Heart left ventricle (tissue), 13 donors: ENCODE data around the gene C3orf49.

ENCODE experiments used
- CTCF ChIP-seq, 12 donors: fragments of 200-600 bp; sonication (generic) in 4 of 12; IDR thresholded peaks; one replicate each; pipeline versions ENCODE4 v1.5.0 to v1.8.0; 2018 to 2022; ENCODE audit warnings: antibody characterized with exemption in 12 of 12, mild to moderate bottlenecking in 5 of 12
- POLR2A ChIP-seq, 2 donors: fragments of 450-650 bp; IDR thresholded peaks; one replicate each; pipeline ENCODE4 v1.6.1; 2017; ENCODE audit warnings: antibody characterized with exemption in 2 of 2, mild to moderate bottlenecking in 2 of 2, moderate library complexity in 2 of 2
- donor health status: ischemic (EF 13 %, LVEDD 7.1; RV severe dilation, severe dysfunction).
- donor health status: DM: no; HTN: yes; CAD: no.
- donor health status: DM: no; HTN: no; CAD: no.
- donor health status: ischemic (EF 25% LVEDD 6.9; RV normal size, moderate dysfunction).
- donor health status: ischemic (EF 25% LVEDD 5.7; RV mildly dilated, moderate dysfunction).
- donor health status: ischemic (EF 35%, LVEDD 5.7; RV mildly dilated, moderate dysfunction).
- donor health status: nonischemic (EF 11% LVEDD 7.7; RV severe dilation, severe dysfunction).
- donor health status: DM: yes; HTN: yes; CAD: no.
- donor health status: PGD.
- donor health status: ischemic (EF 29% LVEDD 5.4; RV normal size, mild dysfunction).
- donor health status: nonischemic (EF 23%, LVEDD 6.1; RV moderate dilation, normal function).

- TF ChIP-seq CTCF (IDR thresholded peaks at IDR 0.05) = no peak
- no peak for TF ChIP-seq POLR2A (IDR thresholded peaks at IDR 0.05)
Measured at GRCh38 chr3:63878394-63879060, 59.4 kb downstream of the C3orf49 start.
